Measurements from ENCODE around the gene MUC5B. TPM values are rescaled to one million over a fixed set of nuclear protein-coding genes. Genes with fewer than 3 reads are reported as not detected.

MUC5B gene
- total RNA-seq, 1 experiment from 2014 or later: not detected

DNA sequence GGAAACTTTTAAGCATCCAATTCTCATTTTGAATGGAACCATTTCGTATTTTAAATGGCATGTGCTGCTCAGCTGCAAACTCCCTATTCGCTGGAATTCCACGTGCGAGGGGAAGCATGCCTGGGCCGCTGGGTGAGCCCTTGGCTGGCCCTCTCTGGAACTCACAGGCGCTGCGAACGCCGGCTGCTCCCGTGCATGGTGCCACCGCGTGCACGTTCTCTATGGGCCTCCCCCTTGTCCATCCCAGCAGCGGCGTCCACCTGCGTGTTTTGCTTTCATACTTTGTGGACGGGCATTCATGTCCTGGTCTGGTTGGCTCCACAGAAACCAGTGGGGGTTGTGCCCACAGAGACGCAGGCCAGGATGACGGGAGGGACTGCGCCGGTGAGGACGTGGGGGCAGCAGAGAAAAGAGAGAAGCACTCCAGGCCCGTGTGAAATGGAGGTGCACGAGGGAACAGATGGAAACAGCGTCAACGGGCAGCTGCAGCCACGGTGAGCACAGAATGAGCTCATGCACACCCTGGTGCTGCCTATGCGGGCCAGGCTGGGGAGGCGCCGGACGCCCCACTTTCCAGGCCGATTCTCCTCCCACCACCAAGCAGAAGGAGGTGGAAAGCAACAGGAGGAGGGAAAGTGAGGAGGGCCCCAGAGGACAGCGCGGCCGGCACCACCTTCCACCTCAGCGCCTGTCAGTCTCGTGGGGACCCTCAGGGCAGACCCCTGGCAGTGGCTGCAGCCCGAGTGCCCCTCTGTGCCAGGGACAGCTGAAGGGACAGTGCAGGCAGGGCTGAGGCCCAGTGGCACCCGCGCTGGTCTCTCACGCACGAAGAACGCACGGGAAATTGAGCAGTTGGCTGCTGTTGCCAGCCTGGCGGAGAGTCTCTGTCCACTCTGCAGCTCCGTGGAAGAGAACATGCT lies 57.5 kb downstream of the MUC5B start:
- CTCF ChIA-PET: no interaction called here
- H3K27me3 Mint-ChIP-seq (ENCODE audit: insufficient read depth, unreplicated experiment): no peaks in the 10 kb centered on the region

DNA sequence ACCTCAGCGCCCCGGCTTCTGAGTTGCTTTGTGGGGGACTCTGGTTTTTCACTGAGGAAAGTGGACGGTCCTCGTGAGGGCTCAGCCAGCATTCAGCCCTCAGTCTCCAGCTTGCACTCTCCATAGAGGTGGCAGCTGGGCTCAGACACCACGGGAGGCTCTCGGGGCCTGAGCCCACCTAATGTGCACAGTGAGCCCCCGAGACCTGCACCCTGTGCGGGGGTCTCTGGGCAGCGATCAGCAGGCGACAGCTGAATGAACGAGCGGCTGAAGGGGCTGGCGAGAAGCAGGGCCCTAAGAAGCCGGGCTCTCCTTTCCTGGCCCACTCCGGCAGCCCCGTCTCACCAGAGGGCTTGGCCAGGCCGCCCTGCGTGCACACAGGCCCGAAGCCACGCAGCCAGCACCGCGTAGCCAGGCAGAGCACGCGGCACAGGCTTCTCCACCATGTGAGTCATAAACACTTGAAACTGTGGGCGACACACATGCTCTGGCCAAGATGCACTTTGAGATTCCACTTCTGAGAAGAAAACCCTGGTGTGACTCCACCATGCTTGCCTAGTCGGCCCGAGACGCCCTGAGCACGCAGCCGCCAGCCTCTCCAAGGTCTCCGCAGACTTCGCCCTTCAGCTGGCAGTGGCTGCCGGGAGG lies 58.6 kb downstream of the MUC5B start:
- Mint-ChIP-seq H3K9me3 (ENCODE audit: unreplicated experiment) (no peaks in the 10 kb centered on the region), H3K4me3 (ENCODE audit: unreplicated experiment) (no peak overlapping the region), H3K27ac (ENCODE audit: low read depth, unreplicated experiment) (no peak overlapping the region), H3K27me3 (ENCODE audit: insufficient read depth, unreplicated experiment) (no peaks in the 10 kb centered on the region), H3K36me3 (ENCODE audit: insufficient read depth, unreplicated experiment) (peaks cover 56% of the 10 kb centered on the region), H3K4me1 (ENCODE audit: insufficient read depth, unreplicated experiment) (no peaks in the 10 kb centered on the region)
- ChIA-PET POLR2A (interaction anchor here (0.8 kb wide), 1 partner anchor 28 kb away, joined by 3 read pairs; the partner anchor contains the start of gene TOLLIP), CTCF (no interaction called here)
- no TSS peak for BruUV-seq (replicated peaks)
- DNase-seq (ENCODE audit: unreplicated experiment): no peak
- TF ChIP-seq, protein P1, sequence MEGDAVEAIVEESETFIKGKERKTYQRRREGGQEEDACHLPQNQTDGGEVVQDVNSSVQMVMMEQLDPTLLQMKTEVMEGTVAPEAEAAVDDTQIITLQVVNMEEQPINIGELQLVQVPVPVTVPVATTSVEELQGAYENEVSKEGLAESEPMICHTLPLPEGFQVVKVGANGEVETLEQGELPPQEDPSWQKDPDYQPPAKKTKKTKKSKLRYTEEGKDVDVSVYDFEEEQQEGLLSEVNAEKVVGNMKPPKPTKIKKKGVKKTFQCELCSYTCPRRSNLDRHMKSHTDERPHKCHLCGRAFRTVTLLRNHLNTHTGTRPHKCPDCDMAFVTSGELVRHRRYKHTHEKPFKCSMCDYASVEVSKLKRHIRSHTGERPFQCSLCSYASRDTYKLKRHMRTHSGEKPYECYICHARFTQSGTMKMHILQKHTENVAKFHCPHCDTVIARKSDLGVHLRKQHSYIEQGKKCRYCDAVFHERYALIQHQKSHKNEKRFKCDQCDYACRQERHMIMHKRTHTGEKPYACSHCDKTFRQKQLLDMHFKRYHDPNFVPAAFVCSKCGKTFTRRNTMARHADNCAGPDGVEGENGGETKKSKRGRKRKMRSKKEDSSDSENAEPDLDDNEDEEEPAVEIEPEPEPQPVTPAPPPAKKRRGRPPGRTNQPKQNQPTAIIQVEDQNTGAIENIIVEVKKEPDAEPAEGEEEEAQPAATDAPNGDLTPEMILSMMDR (IDR thresholded peaks at IDR 0.05; ENCODE audit: unreplicated experiment): no peak
- intact Hi-C loops (cut with micrococcal nuclease): no loop called here

More for the DNA sequence above, 57.5 kb downstream of the MUC5B start:
- Mint-ChIP-seq H3K9me3 (ENCODE audit: unreplicated experiment) (no peaks in the 10 kb centered on the region), H3K36me3 (ENCODE audit: insufficient read depth, unreplicated experiment) (peaks cover 56% of the 10 kb centered on the region), H3K4me3 (ENCODE audit: unreplicated experiment) (no peak overlapping the region), H3K4me1 (ENCODE audit: insufficient read depth, unreplicated experiment) (no peaks in the 10 kb centered on the region), H3K27ac (ENCODE audit: low read depth, unreplicated experiment) (no peak overlapping the region)
- intact Hi-C loops (cut with micrococcal nuclease): no loop called here
- TF ChIP-seq, protein P1 (IDR thresholded peaks at IDR 0.05; ENCODE audit: unreplicated experiment): no peak
- POLR2A ChIA-PET: no interaction called here
- no peak for DNase-seq (ENCODE audit: unreplicated experiment)
- no TSS peak for BruUV-seq (replicated peaks)

DNA sequence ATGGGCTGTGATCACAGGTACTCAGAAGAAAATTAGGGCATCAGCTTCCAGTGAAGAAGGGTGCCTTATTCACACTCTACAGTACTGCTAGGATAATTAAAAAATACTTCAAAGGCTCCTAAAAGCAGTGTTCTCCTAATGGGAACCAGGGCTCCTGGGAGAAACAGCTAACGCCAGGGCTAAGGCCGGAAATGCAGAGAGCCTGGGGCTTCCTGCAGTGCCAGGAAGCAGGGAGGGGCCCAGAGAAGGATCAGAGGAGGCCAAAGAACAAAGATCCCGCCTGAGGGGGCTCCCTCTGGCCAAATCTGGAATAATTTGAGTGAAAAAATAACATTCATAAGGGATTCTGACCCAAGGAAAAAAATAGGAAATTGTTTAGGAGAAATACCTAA lies 59.1 kb downstream of the MUC5B start:
- TF ChIP-seq, protein P1 (IDR thresholded peaks at IDR 0.05; ENCODE audit: unreplicated experiment): no peak
- H3K27ac Mint-ChIP-seq (ENCODE audit: low read depth, unreplicated experiment): no peak overlapping the region
- H3K36me3 Mint-ChIP-seq (ENCODE audit: insufficient read depth, unreplicated experiment): peaks cover 57% of the 10 kb centered on the region
- H3K9me3 Mint-ChIP-seq (ENCODE audit: unreplicated experiment): no peaks in the 10 kb centered on the region
- intact Hi-C loops (cut with micrococcal nuclease): no loop called here
- no peak overlapping the region for H3K4me3 Mint-ChIP-seq (ENCODE audit: unreplicated experiment)
- no peaks in the 10 kb centered on the region for H3K4me1 Mint-ChIP-seq (ENCODE audit: insufficient read depth, unreplicated experiment)
- POLR2A ChIA-PET: no interaction called here
- no TSS peak for BruUV-seq (replicated peaks)
- no peaks in the 10 kb centered on the region for H3K27me3 Mint-ChIP-seq (ENCODE audit: insufficient read depth, unreplicated experiment)
- no peak for DNase-seq (ENCODE audit: unreplicated experiment)
- CTCF ChIA-PET: no interaction called here

DNA sequence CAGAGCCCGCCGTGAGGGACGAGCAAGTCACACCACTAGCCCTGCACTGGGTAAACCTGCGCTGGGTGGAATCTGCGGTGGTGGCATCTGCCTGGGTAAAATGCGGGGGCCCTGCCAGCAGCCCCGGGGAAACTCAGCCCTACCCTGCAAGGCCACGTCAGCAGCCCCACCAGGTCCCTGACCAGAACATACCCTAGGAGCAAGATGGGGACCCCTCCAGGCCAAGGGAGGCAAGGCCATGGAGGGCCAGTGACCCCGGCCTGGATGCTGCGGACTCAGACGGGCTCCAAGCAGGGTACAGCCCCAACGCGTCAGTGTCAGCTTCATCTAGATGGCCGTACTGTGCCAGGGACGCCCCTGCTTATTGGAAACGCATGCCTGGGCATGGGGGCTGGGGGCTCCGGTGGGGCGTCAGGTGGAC lies 60.2 kb downstream of the MUC5B start:
- DNase-seq (ENCODE audit: unreplicated experiment): no peak
- Mint-ChIP-seq H3K9me3 (ENCODE audit: unreplicated experiment) (no peaks in the 10 kb centered on the region), H3K36me3 (ENCODE audit: insufficient read depth, unreplicated experiment) (peaks cover 58% of the 10 kb centered on the region), H3K4me3 (ENCODE audit: unreplicated experiment) (no peak overlapping the region), H3K27me3 (ENCODE audit: insufficient read depth, unreplicated experiment) (no peaks in the 10 kb centered on the region), H3K4me1 (ENCODE audit: insufficient read depth, unreplicated experiment) (no peaks in the 10 kb centered on the region), H3K27ac (ENCODE audit: low read depth, unreplicated experiment) (no peak overlapping the region)
- no TSS peak for BruUV-seq (replicated peaks)
- ChIA-PET POLR2A (no interaction called here), CTCF (no interaction called here)
- intact Hi-C loops (cut with micrococcal nuclease): no loop called here
- TF ChIP-seq, protein P1 (IDR thresholded peaks at IDR 0.05; ENCODE audit: unreplicated experiment): no peak

Data from MCF 10A (cell line).